ENCODE data around the gene PRDM13.
"Not testable (repeated sequence)": the region's sequence is repeated elsewhere in the genome, so short reads cannot be mapped to it uniquely, and the experiment has no call there.

PRDM13 gene

DNA sequence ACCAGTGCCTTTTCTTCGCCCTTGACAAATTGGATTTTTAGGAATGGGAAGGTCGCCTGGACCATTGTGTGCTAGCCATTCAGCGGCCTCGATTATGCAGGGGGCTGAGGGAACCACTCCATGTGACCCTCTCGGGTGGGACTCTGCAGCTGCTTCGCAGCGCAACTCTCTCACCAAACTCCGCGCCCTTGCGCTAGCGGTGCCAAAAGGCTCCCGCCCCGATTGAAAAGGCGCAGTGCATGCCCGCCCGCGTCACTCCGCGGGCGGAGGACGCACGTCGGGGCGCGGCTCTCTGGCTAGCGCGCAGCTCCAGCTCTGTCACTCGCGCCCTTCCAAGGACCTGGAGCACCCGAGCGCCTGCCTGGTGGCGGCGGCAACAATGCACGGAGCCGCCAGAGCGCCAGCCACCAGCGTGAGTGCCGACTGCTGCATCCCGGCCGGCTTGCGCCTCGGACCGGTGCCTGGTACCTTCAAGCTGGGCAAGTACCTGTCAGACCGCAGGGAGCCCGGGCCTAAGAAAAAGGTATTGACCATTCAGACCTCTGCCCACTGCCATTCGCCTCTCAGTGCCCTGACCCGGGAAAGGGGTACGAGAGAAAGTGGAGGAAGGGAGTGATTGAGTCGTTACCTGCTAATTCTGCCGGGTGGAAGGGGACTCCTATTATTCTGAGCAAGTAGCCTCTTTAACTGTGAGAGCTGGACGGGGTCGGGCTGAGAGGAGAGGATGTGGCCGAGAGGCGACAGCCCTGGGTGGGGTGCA is at the start of gene PRDM13:
TSS of gene PRDM13 (plus strand) at position 178 of the 760 bp plus-strand sequence. CDS start at position 380, 202 bp downstream.
- DNase-seq (ENCODE audit: low read depth in 4 of 4, low spot score in 1 of 4), result no peak

- DNase-seq (ENCODE audit: low read depth in 4 of 4, low spot score in 1 of 4), result no peak
These were observed 47.6 kb upstream of the PRDM13 start for GRCh38 chr6:99559057-99559456.

DNA sequence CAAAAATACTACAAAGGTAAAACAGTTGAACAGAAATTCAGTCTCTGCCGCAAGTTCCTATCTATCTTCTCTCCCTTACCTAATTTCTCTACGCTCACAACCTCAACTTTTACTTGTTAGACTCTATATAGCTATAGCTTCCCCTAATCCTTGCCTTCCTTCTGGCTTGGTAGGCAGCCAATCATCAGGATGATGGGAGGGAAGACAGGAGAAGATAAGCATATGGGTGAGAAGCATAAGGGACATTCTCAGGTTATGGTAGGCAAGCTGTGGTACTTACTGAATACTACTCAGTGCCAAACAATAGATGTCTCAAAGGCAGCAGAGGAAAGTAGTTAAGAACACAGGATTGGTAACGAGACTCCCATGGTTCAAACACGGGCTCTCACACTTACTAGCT is 46.0 kb upstream of the PRDM13 start:
- DNase-seq (ENCODE audit: low read depth in 4 of 4, low spot score in 1 of 4), result no peak

DNA sequence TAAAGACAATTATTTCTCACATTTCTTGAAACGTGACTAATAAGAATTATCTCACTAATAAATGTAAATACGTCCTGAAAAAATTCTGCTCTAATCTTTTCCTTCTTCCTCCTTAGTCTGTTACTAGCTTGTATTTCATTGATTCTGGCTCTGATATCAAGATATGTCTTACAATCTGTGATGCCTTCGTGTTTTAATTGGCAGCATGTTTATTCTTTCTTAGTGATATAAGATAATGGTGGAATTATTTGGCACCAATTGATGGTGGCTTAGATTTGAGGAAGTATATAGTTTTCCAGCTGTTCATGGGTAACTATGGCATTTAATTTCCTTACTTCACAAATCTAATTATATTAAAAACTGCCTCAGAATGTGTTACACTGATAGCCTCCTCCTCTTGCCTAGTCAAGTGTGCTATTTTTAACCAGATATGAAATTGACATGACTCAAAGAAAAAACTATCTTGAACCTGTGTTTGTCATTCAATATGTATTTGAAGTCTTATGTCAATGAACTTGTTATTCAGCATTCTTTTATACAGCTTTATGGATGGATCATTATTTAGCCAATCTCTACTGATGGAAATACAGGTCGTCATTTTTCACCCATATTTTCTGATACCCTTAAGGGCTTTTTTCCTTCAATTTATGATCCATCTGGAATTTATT is 43.4 kb upstream of the PRDM13 start:
- DNase-seq (ENCODE audit: low read depth in 4 of 4, low spot score in 1 of 4), result no peak

DNA sequence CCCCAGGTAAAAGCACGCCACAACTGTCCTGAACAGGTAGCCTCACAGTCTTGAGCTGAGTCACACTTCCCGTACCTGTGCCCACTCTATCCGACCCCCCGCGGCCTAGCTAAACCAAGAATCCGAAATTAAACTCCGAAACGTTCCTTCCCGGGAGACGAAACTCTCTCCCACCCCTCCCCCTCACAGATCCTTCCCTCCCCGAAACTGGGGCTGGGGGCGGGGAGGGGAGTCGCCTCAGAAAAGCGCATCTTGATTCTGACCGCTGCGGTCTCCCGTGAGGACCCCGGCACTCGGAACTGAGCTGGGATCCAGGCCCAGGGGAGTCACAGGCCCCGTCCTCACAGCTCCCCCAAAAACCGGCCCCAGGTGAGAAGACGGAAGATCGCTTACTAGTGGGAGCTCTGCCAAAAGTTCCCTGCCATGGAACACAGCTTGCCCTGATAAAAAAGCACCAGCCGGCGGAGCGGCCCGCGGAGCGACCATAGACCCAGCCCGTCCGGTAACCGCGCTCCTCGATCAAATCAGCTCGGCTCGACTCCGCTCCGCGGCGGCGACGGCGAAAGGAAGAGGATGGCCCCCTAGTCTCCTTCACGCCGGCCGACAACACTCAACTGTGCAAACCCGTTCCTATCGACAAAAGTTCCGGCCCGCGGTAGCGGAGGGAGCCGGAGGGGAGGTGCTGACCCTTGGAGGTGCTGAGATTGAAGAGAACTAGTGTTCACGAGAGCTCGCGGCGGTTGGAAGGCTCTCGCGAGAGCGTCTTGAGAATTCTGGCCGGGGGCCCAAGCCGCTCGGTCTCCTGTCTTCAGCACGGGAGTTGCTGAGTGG is 38.3 kb upstream of the PRDM13 start, which contains the start of gene CCNC:
TSS of gene CCNC (minus strand) at position 558 of the 831 bp plus-strand sequence. CDS start at position 425, 133 bp downstream.
- peak; percentile 79 to 87 (median 83) for DNase-seq (ENCODE audit: low read depth in 4 of 4, low spot score in 1 of 4)

DNA sequence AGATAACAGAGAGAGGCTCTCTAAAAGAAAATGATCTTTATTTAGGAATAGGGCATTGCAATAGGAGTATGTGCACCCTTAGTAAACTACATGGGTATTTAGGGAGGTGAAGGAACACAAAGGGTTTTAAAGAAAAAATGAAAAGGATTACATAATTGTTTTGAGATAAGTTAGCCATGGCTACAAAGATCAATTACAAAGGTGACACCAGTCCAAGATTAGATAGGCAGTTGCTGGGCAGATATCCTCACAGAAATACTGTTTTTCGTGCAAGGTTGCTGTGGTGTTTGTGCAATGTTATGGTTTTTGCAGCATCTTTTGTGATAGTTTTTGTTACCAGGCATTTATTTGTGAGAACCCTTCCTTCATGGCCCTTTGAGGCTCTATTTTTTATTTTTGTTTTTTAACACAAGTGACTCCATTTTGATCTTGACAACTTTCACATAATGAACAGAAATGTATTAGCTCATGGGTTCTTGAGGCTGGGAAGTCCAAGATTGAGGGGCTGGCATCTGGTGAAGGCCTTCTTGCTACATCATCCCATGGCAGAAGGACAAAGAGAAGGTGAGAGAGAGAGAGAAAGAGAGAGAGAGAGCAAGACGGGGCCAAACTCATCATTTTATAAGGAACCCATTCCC is 32.5 kb upstream of the PRDM13 start:
- DNase-seq (ENCODE audit: low read depth in 4 of 4, low spot score in 1 of 4), result no peak

DNA sequence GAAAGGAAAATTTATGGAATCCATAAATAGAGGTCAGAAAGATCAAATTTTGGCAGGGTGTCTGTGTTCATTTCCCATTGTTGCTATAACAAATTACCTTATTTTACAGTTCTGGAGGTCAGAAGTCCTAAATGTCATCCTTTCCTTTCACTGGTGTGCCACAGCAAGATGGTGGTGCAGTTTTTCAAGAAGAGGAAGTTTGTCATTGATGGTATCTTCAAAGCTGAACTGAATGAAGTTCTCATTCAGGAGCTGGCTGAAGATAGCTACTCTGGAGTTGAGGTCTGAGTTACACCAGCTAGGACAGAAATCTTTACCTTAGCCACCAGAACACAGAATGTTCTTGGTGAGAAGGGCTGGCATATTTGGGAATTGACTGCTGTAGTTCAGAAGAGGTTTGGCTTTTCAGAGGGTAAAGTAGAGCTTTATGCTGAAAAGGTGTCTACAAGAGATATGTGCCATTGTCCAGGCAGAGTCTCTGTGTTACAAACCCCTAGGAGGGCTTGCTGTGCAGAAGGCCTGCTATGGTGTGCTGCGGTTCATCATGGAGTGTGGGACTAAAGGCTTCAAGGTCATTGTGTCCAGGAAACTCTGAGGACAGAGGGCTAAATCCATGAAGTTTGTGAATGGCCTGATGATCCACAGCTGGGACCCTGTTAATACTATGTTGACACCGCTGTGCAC is 30.9 kb upstream of the PRDM13 start:
- no peak for DNase-seq (ENCODE audit: low read depth in 4 of 4, low spot score in 1 of 4)

GRCh38 chr6:99579781-99580180 is 26.9 kb upstream of the PRDM13 start:
- no peak for DNase-seq (ENCODE audit: low read depth in 4 of 4, low spot score in 1 of 4)

GRCh38 chr6:99587792-99588191 is 18.8 kb upstream of the PRDM13 start:
- no peak for DNase-seq (ENCODE audit: low read depth in 4 of 4, low spot score in 1 of 4)

GRCh38 chr6:99588618-99589289 is 17.9 kb upstream of the PRDM13 start:
- peak in 3 of 4 experiments; percentile 43 to 60 (median 54) for DNase-seq (ENCODE audit: low read depth in 4 of 4, low spot score in 1 of 4)

- no peak for DNase-seq (ENCODE audit: low read depth in 4 of 4, low spot score in 1 of 4)
These were observed 17.4 kb upstream of the PRDM13 start for GRCh38 chr6:99589290-99589672.

DNA sequence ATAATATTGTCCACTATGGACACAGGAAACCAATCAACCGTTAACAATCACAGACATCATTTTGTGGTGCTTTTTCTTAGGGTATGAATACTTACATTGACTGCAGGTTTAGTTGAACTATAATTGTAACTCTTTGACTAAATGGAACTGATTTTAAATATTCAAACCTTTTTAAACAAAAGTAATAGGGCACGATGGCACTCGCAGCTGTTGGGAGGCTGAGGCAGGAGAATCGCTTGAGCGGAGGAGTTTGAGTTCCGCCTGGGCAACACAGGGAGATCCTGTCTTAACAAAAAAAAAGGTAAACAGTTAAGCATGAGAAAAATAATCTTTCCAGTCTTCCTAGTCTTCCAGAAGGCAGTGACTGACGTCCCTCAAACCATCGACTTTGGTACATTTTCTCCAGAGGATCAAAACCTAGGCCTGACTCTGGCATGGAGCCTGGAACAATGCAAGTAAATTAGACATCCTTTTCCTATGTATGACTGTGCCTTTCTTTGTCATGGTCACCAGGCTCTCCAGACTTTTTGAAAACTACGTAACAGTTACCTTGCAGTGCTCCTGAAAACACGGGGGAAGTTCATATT is 16.6 kb upstream of the PRDM13 start:
- no peak for DNase-seq (ENCODE audit: low read depth in 4 of 4, low spot score in 1 of 4)

DNA sequence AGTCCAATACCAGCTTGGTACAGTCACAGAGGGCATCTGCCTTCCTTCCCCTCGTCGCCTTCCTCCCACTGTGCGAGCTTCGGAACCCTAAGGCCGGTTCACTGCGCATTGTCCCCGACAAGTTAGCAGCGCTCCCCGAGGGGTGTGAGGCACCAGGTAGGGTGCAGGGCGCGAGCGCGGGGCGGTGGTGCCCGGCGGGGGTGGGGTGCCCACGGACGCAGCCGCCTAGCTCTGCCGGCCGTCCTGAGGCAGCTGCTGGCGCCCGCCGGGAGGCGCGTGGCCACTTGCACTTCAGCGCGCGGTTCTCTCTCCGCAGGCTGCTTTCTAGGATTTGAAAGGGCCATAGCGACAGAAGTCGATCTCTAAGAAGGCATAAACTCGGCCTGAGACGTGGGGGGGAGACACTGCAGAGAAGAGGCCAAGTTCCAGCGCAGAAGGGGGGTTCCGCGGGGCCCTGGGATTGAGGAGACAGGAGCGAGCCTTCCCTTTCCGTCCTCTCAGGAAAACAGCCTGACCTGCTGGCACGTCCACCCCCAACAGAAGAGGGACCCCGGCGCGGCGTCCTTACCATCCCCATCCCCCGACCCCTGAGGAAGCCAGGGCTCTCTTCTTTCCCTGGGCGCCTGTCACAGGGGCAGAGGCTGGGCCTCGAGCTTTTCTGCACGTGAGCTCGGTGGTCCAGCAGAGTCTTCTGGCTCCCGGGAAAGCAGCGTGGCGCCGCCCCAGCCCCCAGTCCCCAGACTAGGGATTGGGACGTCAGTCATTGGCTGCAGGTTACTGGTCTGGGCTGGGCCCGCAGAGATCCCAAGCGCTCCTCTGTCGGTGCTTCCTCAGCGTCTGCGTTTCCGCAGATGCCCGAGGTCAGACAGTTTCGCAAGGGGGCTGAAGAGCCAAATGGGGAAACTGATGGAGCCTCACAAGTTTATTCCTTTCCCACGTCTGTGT is 15.6 kb upstream of the PRDM13 start:
- DNase-seq (ENCODE audit: low read depth in 4 of 4, low spot score in 1 of 4), result no peak

DNA sequence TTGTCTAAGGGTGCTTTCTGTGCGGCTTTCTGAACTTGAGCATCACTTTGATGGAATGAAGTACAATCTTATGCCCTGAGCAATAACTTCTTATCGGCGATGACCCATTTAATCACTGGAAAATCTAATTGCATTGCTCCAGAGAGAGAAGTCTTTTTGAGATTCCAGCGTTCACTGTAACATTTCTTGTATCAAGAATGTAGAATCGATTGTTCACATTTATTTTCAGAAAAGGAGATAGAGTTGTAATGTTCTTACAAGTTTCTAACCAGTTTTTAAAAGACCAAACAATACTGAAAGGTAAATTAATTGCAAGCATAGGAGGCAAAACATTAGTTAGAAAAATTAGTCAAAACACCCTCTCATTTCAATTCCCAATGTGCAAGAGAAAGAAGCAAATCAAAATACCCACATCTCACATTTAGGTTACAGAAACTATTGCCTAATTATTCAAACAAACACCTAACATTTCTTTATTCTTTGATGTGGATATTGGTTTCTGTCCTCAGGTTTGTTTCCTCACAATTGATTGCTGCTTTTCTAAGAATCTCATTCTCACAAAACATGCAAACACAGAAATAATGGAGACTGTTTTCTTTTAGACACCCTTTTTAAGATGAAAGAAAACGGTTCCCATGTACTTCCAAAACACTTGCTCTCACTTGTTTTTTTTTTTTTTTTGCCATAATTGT is 14.8 kb upstream of the PRDM13 start:
- DNase-seq (ENCODE audit: low read depth in 4 of 4, low spot score in 1 of 4), result no peak

DNA sequence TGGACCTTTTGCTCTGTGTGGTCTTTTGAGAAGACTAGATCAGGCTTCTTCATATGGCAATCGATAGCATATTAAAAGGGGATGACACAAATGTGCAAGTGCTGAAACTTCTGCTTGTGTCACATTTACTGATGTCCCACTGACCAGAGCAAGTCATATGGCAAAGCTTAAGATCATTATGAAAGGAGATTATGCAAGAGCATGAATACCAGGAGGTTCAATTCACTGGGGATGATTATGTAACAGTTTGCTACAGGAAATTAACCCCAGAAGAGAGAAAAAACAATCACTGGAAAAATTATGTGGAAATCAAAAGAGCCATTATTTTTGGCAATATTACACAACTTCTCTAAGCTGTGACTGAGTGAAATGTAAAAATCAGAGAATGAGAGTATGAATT is 13.7 kb upstream of the PRDM13 start:
- DNase-seq (ENCODE audit: low read depth in 4 of 4, low spot score in 1 of 4), result no peak

DNA sequence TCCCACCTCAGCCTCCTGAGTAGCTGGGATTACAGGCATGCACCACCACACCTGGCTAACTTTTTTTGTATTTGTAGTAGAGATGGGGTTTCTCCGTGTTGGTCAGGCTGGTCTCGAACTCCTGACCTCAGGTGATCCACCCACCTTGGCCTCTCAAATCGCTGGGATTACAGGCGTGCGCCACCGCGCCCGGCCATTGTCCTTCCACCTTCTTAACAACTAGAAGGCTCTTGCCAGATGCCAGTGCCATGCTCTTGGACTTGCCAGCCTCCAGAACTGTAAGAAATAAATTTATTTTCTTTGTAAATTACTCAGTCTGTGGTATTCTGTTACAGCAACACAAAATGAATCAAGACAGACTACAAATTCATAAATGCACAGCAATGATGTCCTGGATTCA is 11.9 kb upstream of the PRDM13 start:
- DNase-seq (ENCODE audit: low read depth in 4 of 4, low spot score in 1 of 4), result not testable (repeated sequence)

- DNase-seq (ENCODE audit: low read depth in 4 of 4, low spot score in 1 of 4), result no peak
These were observed 3.9 kb upstream of the PRDM13 start for GRCh38 chr6:99602520-99603420.

All from stimulated activated CD4-positive, alpha-beta T cell treated with anti-CD3 and anti-CD28 coated beads, Interleukin-1b, Interleukin-23, amount 100 ng/mL, for 24 hours (primary cell).